ENCODE results near the gene OAT.

- TF ChIP-seq, protein P1, sequence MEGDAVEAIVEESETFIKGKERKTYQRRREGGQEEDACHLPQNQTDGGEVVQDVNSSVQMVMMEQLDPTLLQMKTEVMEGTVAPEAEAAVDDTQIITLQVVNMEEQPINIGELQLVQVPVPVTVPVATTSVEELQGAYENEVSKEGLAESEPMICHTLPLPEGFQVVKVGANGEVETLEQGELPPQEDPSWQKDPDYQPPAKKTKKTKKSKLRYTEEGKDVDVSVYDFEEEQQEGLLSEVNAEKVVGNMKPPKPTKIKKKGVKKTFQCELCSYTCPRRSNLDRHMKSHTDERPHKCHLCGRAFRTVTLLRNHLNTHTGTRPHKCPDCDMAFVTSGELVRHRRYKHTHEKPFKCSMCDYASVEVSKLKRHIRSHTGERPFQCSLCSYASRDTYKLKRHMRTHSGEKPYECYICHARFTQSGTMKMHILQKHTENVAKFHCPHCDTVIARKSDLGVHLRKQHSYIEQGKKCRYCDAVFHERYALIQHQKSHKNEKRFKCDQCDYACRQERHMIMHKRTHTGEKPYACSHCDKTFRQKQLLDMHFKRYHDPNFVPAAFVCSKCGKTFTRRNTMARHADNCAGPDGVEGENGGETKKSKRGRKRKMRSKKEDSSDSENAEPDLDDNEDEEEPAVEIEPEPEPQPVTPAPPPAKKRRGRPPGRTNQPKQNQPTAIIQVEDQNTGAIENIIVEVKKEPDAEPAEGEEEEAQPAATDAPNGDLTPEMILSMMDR (IDR thresholded peaks at IDR 0.05), result no peak
- no peak for TF ChIP-seq POLR2A (IDR thresholded peaks at IDR 0.05)
These were observed 34.6 kb downstream of the OAT start for GRCh38 chr10:124384172-124384571.
